8988T (cell line): ENCODE data around the gene TNS2.
A peak's percentile ranks its signal among the peaks of the same experiment; 100 is the strongest.
"Not testable (repeated sequence)": the region's sequence is repeated elsewhere in the genome, so short reads cannot be mapped to it uniquely, and the experiment has no call there.

ENCODE experiments used
- DNase-seq: peaks from one replicate; pipeline ENCODE4 v3.0.0; 2011

Gene TNS2

DNA sequence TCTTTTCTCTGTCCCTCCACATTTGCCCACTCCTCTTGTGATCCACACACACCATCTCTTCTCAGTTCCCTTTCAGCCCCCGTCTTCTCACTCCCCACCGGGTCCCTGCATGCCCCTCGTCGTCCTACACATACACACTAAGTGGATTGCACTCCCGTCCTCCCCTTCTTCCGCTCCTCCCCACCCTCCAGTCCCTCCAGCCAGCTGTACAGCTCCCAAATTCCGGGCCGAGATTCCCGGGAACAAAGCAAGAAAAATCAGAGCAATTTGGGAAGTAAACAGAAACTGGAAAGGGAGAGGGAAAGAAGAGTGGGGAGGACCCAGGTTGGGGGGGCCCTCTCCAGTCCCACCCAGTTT lies 47.3 kb downstream of the TNS2 start:
- DNase-seq = no peak

DNA sequence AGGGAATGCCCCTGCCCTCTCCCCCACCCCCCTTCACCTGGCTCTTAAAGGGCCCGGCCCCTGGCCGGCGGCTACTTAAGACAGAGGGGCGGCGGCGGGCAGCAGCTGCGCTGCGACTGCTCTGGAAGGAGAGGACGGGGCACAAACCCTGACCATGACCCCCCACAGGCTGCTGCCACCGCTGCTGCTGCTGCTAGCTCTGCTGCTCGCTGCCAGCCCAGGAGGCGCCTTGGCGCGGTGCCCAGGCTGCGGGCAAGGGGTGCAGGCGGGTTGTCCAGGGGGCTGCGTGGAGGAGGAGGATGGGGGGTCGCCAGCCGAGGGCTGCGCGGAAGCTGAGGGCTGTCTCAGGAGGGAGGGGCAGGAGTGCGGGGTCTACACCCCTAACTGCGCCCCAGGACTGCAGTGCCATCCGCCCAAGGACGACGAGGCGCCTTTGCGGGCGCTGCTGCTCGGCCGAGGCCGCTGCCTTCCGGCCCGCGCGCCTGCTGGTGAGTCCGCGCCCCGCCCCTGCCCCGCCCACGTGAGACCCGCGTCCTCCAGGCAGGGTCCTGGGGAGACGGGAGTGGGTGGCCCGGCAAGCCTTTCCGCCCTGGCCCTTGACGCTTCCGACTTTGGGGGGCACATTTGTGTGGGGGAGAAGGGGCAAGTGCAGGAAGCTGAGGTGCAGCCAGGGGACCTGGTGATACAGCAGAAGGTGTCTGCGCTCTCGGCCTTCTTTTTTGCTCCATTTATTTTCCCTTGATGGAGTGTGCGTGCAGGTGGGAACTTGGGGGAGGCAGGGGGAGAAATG lies 47.9 kb downstream of the TNS2 start, which contains the start of gene IGFBP6:
Gene IGFBP6 (plus strand): TSS at position 104 of the 790 bp plus-strand sequence. CDS start 51 bp downstream, at position 155.
- DNase-seq = no peak

DNA sequence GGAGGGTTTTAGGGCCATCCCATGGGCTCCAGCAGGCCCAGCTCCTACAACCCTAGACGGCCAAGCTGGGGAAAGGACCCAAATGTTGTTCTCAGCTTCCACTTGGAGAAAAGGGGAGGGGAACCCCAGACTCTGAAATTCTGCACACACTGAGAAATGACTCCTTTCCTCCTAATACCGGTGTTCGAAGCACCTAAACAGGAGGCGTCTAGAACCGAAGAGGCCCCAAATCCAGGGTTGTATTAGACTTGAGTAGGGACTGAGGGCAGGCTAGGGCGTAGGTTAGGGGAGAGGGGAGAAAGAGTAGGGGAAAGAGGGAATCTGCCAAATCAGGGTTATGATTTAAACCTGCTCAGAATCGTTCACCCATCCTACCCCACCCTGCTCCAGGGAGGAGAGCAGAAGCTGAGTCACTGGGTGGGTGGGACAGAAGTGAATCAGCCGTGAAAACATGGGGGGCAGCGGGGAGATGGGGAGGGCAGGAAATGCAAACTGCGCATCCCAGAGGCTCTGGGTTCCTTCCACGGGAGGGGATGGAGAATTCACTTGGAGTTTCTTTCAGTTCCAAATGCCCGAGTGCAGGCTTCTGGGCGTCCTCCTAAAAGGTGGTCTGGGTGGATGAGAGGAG lies 48.6 kb downstream of the TNS2 start:
- DNase-seq = no peak

DNA sequence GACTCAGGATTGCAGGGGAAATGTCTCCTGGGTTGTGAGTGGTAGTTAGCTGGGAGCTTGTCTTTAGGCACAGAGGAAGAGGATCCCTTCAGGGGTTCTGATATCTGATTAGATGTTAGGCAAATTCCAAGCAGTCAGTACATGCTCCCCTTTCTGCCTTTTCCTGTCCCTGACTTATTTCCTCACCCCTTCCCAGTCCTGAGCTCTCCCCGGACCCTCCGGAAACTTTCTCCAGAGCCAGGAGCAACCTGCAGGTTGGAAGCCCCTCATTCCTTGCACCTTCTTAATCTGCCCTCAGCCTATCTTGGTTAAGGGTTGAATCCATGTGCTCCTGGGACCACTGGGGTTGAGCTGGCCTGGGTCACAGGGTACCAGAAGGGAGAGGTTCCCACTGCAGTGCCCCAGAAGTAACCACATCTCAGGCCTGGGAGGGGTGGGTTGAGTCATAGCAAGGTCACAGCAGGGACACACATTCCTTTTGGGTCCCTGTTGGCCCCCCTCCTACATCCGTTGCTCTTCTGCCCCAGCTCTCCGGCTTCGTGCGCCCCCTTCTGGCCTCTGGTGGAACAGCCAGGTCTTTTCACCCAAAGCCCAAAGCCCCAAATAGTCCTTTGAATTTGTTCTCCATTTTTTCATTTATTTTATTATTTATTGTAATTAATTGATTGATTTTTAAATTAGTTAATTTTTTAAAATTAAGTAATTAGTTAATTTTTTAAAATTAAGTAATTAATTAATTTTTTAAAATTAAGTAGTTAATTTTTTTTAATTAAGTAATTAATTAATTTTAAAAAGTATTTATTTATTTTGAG lies 49.4 kb downstream of the TNS2 start:
- DNase-seq = peak; percentile 91

DNA sequence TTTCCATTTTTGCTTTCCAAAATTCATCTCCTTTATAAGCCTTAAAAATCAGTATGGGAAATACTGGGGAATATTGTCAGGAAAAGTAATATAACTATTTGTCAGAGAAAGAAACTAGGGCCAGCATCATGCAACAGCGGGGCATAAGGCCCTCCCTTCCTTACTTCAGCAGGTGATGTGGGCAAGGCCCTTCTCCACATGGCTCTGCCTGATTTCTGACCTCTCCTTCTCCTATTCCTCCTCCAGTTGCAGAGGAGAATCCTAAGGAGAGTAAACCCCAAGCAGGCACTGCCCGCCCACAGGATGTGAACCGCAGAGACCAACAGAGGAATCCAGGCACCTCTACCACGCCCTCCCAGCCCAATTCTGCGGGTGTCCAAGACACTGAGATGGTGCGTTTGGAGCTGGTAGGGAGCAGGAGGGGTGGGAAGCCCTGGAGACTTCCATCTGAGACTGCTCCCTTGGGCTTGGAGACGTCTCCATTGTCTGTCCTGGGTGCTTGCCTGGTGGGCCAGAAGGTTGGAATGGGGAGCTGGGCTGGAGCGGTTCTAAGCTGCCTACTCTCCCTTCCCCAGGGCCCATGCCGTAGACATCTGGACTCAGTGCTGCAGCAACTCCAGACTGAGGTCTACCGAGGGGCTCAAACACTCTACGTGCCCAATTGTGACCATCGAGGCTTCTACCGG lies 50.7 kb downstream of the TNS2 start:
- no peak for DNase-seq

DNA sequence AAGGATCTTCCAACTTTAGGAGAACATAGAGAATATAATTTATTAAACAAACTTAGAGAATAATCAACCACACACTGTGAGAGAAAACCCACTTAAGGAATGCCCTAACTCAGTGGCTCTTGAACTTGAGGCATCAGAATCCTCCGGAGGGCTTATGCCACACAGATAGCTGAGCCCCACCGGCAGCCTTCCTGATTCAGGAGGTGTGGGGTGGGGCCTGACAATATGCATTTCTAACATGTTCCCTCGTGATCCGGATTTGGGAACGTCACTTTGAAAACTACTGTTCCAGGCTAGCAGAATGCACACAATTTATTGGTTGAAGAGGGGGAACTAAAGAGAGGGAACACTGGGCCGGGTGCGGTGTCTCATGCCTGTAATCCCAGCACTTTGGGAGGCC lies 51.4 kb downstream of the TNS2 start:
- no peak for DNase-seq

DNA sequence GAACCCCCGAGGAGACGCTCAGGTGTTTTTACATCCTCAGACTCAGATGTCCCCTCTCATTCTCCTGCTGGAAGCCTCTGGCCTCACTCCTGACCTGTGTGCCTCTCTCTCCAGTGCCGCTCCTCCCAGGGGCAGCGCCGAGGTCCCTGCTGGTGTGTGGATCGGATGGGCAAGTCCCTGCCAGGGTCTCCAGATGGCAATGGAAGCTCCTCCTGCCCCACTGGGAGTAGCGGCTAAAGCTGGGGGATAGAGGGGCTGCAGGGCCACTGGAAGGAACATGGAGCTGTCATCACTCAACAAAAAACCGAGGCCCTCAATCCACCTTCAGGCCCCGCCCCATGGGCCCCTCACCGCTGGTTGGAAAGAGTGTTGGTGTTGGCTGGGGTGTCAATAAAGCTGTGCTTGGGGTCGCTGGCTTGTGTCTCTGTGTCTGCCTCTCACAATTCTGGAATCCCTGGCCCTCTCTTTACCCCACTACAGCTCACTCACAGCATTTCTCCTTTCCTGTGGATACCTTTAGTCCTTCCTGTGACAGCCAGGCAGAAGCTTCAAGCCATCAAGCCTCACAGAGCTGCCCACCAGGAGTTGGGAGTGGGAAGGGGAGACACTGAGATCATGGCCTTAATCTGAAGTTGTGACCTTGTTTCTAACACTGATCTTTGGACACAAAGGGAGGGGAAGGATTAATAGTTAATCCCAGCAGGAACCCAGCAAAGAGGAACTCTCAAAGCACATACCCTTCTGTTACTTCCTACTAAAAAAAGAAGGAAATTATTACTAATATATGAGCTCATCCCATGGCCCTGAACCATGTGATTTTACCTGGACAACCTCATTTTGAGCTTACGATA lies 52.3 kb downstream of the TNS2 start:
- no peak for DNase-seq

DNA sequence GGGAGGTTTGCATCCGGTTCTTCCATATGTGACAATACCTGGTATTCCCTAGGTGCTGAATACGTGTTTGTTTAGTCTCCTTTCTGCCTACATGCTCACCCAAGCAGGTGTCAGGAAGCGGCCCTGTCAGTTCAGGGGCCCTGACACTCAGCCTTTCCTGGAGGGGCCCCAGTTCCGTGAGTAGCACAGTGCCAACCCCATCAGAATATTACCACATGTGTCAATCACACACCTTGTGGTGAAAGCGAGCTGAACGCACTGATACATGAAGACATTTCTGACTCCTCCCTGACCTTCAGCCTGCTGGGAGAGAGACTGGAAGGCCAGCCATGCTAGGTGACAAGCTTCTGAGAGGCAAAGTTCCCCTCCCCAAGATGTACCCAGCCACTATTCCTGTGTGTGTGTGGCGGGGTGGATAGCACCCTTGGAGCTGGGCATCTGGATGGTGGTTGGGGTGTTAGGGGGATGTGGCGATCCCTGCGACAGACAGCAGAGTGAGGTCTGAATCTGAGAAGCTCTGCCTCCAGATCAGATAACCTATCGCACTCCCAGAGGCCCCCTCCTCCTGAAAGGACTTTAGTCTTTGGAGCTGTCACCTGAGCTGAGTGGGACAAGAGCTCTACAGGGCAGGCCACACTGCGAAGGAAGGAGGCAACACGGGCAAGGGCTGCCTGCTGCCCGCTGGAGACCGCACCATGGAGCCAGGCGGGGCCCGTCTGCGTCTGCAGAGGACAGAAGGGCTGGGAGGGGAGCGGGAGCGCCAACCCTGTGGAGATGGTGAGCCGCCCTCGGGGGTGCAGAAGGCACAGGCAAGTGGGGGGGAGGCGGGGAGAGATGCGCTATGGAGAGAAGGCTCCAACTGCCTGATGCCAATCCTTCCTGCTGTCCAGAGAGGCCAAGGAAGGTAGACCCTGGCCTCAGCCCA lies 53.3 kb downstream of the TNS2 start, which contains the start of gene SOAT2:
Gene SOAT2 (plus strand): TSS at position 604 of the 925 bp plus-strand sequence. CDS start 92 bp downstream, at position 696.
- no peak for DNase-seq

DNA sequence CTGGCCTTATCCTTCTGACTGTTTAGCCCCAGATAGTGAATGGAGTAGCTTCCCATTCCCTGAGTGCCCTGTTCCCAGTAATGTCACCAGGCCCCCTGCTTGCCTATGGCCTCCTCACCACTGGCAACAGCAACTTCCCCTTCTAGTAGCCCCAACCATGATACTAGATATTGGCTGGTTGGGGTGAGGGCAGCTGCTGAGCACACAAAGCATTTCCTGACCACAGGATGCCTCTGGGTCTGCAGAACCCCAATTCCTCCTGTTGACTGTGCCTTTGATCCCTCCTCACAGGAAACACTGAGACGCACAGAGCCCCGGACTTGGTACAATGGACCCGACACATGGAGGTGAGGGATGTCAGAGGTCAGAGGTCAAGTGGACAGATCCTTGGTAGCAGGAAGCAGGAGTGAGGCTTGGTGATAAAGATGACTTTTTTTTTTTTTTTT lies 54.0 kb downstream of the TNS2 start:
- DNase-seq = no peak

DNA sequence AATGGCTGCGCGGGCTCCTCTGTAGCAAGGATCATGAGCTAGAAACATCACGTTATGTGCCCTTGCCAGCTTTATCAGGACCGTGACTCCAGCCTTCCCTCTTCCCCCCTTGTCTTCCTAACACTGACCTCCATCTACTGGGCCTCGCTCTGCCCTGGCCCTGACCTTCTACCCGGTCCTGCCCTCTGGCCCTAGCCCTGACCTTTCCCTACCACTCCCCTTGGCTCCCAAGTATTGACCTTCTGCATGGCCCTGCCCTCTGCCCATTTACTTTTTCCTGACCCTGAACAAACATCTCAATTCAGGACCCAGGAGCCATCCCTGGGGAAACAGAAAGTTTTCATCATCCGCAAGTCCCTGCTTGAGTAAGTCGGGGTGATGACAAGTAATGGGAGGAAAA lies 55.4 kb downstream of the TNS2 start:
- no peak for DNase-seq

DNA sequence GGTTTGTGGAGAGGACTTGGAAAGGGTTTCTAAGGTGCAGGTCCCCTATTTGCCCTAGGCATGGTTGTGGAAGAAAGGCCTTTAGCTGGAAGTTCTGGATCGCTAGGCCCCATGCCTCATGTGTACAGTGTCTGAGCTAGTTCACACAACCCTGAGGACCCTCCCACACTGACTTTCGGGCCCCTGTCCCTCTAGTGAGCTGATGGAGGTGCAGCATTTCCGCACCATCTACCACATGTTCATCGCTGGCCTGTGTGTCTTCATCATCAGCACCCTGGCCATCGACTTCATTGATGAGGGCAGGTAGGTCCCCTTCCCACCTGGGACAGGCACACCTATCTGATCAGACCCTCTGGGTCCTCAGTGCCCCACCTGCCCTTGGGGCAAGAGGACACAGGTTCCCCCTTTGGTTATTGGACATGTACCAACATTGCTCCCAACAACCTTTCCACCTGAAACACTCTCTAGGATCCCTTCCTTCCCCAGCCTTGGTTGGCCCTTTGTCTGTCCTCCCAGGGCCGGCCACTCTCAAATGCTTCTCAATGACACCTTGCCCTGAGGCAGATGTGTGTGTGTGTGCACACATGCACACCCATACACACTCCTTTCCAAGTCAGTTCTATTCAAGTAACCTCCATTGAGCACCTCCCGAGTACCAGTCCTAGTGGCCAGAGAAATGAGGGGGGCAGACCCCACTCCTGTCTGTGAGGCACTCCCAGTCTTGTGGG lies 56.0 kb downstream of the TNS2 start:
- no peak for DNase-seq

DNA sequence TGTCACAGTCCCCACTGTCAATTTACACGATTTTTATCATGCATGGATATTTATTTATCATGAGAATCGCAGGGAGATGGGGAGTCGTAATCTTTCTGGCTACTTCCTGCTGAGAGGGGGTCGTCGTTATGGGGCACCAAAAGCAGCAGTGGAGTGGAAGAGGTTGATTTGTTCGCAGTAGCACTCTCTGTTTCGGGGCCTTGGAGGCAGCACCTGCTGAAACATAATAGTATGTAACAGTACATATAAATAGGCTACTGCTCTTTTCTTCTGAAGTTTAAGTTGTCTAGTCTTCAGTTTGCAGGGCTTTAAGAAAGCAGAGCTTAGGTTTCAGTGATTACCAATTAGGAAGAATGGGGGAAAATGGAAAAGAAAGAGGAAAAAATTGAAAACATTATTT lies 57.3 kb downstream of the TNS2 start:
- DNase-seq = no peak

DNA sequence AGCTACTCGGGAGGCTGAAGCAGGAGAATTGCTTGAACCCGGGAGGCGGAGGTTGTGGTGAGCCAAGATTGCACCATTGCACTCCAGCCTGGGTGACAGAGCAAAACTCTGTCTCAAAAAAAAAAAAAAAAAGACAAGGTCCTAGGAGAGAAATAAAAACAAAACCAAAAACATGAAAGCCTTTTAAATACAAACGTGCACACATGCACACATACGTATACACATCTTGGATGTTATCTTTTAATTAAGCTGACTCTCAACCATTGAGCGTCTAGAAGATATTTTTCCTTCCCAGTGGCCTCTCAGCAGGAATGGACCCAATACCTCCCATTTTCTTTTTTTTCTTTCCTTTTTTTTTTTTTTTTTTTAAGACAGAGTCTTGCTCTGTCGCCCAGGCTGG lies 62.6 kb downstream of the TNS2 start:
- DNase-seq = not testable (repeated sequence)

DNA sequence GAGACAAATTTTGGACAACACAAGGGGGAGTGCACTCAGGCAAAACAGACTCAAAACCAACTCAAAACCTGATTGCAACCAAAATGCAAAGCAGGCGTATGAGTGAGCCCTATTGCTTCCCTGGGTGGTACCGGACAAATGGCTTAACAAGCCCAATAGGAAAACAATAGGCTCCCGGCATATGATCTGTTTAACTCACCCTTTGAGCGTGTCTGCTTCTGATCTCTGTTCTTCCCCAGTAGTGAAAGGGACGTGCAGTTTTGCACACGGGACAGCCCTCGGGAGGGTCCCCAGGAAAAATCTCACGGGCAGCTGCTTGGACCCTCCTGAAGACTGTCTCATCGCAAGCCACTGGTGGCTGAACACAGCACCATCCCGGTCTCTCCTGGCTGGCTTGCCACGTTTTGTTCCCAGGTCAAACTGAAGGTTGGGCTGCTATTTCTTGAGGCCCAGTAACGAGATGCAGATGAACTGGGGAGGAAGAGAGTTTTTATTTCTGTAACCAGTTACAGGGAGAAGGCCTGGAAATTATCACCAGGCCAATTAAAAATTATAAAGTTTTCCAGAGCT lies 63.4 kb downstream of the TNS2 start:
- DNase-seq = no peak

DNA sequence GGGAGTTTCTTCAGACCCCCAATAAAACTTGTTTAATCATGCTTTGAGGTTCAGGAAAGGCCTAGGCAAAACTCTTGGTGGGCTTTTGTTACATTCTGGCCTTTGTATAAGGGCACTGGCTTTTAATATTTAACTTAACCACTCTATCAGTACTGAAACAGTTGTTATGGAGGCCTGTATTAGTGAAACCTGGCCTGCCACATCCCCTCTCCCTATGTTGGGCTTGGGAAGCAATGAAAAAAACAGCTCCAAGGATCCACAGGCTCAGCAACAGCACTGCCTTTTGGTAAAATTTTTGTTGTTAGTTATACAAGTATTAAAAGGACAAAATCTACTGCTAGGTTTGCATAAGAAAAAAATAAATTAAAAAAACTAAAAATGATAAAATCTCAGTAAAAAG lies 64.1 kb downstream of the TNS2 start:
- no peak for DNase-seq
